ENCODE measurements around the gene FBXL19. TPM values are rescaled to one million over a fixed set of nuclear protein-coding genes. Genes with fewer than 3 reads are reported as not detected.

FBXL19 gene
- total RNA-seq, 1 donor: 5.4 TPM

DNA sequence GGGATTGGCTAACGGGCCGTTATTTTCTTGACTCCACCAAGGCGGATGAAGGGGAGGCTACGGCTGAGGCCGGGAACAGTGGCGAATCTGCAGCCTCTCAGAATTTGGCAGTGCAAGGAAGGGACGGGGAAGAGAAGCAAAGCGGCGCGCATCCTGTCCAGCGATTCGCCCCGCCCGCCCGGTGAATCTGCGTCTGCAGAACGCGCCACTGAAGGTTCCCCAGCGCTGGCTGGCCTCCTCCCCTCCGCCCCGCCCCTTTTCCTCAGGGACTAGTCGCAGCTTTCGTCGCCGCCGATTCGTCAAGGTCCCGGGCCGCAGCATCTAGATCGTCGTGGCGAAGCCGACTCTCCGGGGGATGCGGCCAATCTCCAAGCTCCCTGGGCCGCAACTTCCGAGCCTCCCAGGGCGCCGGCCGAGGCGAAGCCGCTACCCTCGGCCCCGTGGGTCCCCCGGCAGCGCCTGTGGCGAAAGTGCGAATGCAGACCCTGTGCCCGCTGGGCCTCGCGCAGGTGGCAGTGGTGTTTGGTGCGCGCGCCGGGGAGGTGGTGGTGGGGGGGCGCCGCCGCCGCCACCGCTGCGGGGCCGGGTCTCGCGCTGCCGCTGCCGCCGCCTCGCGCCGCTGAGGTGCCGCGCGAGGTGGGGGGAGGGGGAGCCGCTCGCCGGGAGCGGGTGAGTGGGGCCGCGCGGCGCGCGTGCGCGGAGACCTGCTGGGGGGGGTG, 34.2 kb downstream of the FBXL19 start, which contains the start of gene SETD1A:
TSS of gene SETD1A (plus strand) at position 299 of the 719 bp plus-strand sequence. CDS start 978 bp downstream, outside the sequence.
- Histone ChIP-seq H3K4me3 (ENCODE audit: low read length) (peak within 1 kb of the TSS; percentile 92), H3K9me3 (ENCODE audit: low read depth, low read length) (no peaks in the 10 kb centered on the region), H3K27me3 (ENCODE audit: insufficient read depth, low read length) (no peaks in the 10 kb centered on the region), H3K4me1 (ENCODE audit: insufficient read depth, low read length) (peaks cover 19% of the 10 kb centered on the region)

DNA sequence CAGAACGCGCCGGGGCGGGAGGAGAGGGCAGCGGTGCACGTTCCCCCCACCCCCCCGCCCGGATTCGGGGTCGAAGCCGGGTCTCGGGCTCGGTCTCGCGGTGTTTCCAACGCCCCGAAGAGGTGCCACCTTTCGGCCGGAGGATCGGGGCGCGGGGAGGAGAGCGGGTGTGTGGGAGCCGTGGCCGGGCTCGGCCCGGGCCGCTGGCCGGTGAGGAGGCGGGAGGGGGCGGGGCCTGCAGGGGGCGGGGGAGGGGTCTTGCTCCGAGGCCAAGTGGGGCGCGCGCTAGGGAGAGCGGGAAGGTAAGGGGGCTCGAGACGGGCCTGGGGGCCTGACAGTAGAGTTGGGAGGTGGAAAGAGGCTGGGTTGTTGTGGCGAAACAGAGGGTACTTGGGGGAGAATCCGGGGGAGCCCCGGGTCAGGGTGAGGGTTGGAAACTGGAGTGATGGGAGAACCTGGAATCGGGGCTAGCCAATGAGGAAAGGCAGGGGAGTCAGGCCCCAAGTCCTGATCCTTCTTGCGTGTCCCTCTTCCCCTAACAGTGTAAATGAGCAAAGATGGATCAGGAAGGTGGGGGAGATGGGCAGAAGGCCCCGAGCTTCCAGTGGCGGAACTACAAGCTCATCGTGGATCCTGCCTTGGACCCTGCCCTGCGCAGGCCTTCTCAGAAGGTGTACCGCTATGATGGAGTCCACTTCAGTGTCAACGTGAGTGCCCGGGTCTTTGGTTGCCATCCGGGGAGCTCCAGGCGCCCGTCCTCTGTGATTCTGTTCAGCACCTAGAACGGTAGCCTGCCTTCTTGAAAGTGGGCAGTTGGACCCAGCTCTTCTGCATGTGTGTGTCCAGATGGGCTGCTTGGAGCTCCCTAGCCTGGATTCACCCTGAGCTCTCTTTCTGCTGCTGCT, 35.1 kb downstream of the FBXL19 start:
- Histone ChIP-seq H3K9me3 (ENCODE audit: low read depth, low read length) (no peaks in the 10 kb centered on the region), H3K4me3 (ENCODE audit: low read length) (peak overlapping the region; percentile 92), H3K4me1 (ENCODE audit: insufficient read depth, low read length) (peaks cover 19% of the 10 kb centered on the region), H3K27me3 (ENCODE audit: insufficient read depth, low read length) (no peaks in the 10 kb centered on the region)

DNA sequence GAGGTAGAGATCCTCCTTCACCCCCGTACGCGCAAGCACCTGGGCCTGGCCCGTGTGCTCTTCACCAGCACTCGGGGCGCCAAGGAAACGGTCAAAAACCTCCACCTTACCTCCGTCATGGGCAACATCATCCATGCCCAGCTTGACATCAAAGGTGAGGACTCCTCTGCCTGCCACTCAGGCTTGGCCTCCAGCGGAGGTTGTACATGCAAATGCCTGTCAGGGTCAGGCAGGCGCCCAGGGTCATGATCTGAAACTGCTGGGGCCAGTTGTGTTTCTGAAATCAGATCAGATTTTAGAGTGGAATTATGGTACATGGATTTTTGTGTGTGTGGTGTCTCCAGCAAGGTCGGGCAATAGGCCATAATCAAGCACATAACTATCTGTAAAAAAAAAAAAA, 38.0 kb downstream of the FBXL19 start:
- H3K4me1 ChIP-seq (ENCODE audit: insufficient read depth, low read length): peaks cover 19% of the 10 kb centered on the region
- no peaks in the 10 kb centered on the region for H3K27me3 ChIP-seq (ENCODE audit: insufficient read depth, low read length)
- no peak overlapping the region for H3K4me3 ChIP-seq (ENCODE audit: low read length)
- H3K9me3 ChIP-seq (ENCODE audit: low read depth, low read length): no peaks in the 10 kb centered on the region

DNA sequence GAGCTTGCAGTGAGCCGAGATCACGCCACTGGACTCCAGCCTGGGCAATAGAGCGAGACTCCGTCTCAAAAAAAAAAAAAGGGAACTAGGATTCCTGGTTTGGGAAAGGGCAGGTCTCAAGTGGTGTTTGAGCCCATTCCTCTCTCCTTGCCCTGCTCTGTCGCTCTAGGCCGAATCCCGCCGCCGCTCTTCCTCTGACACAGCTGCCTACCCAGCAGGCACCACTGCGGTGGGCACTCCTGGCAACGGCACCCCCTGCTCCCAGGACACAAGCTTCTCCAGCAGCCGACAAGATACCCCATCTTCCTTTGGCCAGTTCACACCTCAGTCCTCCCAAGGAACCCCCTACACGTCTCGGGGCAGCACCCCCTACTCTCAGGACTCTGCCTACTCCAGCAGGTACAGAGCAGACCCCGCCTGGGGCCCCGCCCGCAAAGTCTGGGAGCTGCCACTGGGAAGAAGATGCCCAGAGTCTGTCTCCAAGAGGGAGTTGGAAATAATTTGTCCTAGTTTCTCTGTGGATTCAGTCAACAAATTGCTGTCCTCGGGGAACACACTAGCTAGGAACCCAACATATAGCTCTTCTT, 40.6 kb downstream of the FBXL19 start:
- H3K4me1 ChIP-seq (ENCODE audit: insufficient read depth, low read length): peaks cover 5% of the 10 kb centered on the region
- H3K27me3 ChIP-seq (ENCODE audit: insufficient read depth, low read length): no peaks in the 10 kb centered on the region
- no peak overlapping the region for H3K4me3 ChIP-seq (ENCODE audit: low read length)
- no peaks in the 10 kb centered on the region for H3K9me3 ChIP-seq (ENCODE audit: low read depth, low read length)

DNA sequence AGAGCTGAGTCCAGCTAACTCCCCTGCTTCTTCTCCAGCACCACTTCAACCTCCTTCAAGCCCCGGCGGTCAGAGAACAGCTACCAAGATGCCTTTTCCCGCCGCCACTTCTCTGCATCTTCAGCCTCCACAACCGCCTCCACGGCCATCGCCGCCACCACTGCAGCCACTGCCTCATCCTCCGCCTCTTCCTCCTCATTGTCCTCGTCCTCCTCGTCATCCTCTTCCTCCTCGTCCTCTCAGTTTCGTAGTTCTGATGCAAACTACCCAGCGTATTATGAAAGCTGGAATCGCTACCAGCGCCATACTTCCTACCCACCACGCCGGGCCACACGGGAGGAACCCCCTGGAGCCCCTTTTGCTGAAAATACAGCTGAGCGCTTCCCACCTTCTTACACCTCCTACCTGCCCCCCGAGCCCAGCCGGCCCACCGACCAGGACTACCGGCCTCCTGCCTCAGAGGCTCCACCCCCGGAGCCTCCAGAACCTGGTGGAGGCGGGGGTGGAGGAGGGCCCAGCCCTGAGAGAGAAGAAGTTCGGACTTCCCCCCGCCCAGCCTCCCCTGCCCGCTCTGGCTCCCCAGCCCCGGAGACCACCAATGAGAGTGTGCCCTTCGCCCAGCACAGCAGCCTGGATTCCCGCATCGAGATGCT, 41.3 kb downstream of the FBXL19 start:
- Histone ChIP-seq H3K4me1 (ENCODE audit: insufficient read depth, low read length) (no peaks in the 10 kb centered on the region), H3K4me3 (ENCODE audit: low read length) (no peak overlapping the region), H3K27me3 (ENCODE audit: insufficient read depth, low read length) (no peaks in the 10 kb centered on the region), H3K9me3 (ENCODE audit: low read depth, low read length) (no peaks in the 10 kb centered on the region)

DNA sequence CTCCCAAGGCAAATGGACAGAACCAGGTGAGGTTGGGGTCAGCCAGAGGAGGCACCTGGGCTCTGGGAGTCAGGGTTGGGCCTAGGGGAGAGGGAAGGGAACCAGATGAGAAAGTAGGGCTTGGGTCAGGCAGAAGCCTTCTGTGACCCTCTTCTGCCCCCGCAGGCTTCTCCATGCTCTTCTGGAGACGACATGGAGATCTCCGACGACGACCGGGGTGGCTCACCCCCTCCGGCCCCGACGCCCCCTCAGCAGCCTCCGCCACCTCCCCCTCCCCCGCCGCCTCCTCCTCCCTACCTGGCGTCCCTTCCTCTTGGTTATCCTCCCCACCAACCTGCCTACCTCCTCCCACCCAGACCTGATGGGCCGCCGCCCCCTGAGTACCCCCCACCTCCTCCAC, 42.1 kb downstream of the FBXL19 start:
- H3K27me3 ChIP-seq (ENCODE audit: insufficient read depth, low read length): no peaks in the 10 kb centered on the region
- H3K4me3 ChIP-seq (ENCODE audit: low read length): no peak overlapping the region
- H3K4me1 ChIP-seq (ENCODE audit: insufficient read depth, low read length): no peaks in the 10 kb centered on the region
- no peaks in the 10 kb centered on the region for H3K9me3 ChIP-seq (ENCODE audit: low read depth, low read length)

DNA sequence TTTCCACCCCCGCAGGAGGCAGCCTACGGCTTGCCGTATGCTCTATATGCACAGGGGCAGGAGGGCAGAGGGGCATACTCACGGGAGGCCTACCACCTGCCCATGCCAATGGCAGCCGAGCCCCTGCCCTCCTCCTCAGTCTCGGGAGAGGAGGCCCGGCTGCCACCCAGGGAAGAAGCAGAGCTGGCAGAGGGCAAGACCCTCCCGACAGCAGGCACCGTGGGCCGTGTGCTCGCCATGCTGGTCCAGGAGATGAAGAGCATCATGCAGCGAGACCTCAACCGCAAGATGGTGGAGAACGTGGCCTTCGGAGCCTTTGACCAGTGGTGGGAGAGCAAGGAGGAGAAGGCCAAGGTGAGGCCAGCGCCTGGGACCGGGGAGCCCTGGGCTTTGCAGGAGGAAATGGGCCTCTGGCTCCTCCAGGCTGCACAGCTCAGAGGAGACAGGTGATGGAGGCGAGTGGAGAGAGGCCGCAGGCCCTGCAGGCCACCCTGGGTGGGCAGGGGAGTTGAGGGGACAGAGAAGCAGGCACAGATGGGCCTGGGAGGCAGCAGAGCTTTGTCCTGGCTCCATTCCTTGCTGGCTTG, 42.8 kb downstream of the FBXL19 start:
- Histone ChIP-seq H3K27me3 (ENCODE audit: insufficient read depth, low read length) (no peaks in the 10 kb centered on the region), H3K4me1 (ENCODE audit: insufficient read depth, low read length) (no peaks in the 10 kb centered on the region), H3K4me3 (ENCODE audit: low read length) (no peak overlapping the region)

DNA sequence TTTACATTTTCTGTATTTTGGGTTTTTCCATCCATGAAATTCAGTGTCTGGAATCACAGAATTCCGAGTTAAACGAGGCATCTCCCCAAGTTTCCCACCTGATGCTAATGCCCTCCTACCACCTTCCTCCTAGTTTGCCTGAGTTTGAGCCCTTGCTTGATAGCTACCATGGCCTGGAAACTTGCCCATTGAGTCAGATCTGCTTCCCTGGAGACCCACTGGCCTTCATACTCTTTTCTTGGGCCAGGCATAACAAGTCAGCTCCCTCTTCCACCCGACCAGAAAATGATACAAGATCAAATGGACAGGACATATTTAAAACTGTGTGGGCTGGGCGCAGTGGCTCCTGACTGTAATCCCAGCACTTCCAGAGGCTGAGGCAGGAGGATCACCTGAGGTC, 44.4 kb downstream of the FBXL19 start:
- Histone ChIP-seq H3K27me3 (ENCODE audit: insufficient read depth, low read length) (no peaks in the 10 kb centered on the region), H3K4me3 (ENCODE audit: low read length) (no peak overlapping the region), H3K4me1 (ENCODE audit: insufficient read depth, low read length) (no peaks in the 10 kb centered on the region), H3K9me3 (ENCODE audit: low read depth, low read length) (no peaks in the 10 kb centered on the region)

More for the DNA sequence above, 42.8 kb downstream of the FBXL19 start:
- H3K9me3 ChIP-seq (ENCODE audit: low read depth, low read length): no peaks in the 10 kb centered on the region

DNA sequence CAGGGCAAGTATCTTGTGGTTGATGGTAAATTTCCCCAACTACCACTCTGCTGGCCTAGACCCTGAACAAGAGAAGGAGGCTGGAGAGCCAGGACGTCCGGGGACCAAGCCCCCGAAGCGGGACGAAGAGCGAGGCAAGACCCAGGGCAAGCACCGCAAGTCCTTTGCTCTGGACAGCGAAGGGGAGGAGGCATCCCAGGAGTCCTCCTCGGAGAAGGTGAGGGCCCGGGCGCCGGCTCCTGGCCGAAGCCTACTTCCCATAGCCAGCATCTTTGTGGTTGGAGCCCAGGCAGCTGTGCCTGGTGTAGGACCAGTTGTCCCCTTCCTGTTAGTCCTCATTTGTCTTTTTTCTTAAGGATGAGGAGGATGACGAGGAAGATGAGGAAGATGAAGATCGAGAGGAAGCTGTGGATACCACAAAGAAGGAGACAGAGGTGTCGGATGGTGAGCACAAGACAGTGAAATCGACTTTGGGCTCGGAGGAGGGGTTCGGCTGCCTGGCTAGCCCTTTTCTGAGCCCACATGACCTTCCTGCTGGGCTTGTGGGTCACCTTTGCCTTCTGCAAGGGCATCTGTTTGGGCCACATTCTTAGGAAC, 46.0 kb downstream of the FBXL19 start:
- no peaks in the 10 kb centered on the region for H3K27me3 ChIP-seq (ENCODE audit: insufficient read depth, low read length)
- no peaks in the 10 kb centered on the region for H3K4me1 ChIP-seq (ENCODE audit: insufficient read depth, low read length)
- no peaks in the 10 kb centered on the region for H3K9me3 ChIP-seq (ENCODE audit: low read depth, low read length)
- H3K4me3 ChIP-seq (ENCODE audit: low read length): no peak overlapping the region

DNA sequence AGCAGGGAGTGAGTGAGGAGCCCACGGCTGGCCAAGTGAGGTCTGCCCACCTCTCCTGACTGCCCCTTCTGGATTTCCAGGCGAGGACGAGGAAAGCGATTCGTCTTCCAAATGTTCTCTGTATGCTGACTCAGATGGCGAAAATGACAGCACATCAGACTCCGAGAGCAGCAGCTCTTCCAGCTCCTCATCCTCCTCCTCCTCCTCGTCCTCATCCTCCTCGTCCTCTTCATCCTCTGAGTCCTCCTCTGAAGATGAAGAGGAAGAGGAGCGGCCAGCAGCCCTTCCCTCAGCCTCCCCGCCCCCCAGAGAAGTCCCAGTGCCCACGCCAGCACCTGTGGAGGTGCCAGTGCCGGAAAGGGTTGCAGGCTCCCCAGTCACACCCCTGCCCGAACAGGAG, 47.9 kb downstream of the FBXL19 start:
- no peaks in the 10 kb centered on the region for H3K27me3 ChIP-seq (ENCODE audit: insufficient read depth, low read length)
- H3K9me3 ChIP-seq (ENCODE audit: low read depth, low read length): no peaks in the 10 kb centered on the region
- H3K4me3 ChIP-seq (ENCODE audit: low read length): no peak overlapping the region

DNA sequence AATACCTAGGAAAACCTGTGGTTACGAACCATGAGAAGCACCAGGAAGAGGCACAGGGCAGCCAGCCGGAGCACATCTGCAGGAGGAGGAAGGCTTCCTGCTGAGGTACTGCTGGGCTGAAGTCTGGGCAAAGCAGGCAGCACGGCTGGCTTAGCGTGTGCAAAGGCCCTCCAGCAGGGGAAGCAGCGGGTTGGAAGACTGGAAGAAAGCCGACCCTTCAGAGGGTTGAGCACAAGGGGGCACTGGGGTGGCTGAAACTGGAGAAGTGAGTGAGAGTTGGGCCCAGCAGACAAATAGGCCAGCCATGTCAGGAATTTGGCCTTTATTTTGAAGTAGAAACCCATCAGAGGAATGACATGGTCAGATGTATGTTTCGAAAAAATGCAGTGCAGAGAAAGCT, 49.5 kb downstream of the FBXL19 start:
- no peaks in the 10 kb centered on the region for H3K4me1 ChIP-seq (ENCODE audit: insufficient read depth, low read length)
- no peaks in the 10 kb centered on the region for H3K27me3 ChIP-seq (ENCODE audit: insufficient read depth, low read length)
- H3K4me3 ChIP-seq (ENCODE audit: low read length): no peak overlapping the region
- H3K9me3 ChIP-seq (ENCODE audit: low read depth, low read length): no peaks in the 10 kb centered on the region

More for the DNA sequence above, 47.9 kb downstream of the FBXL19 start:
- H3K4me1 ChIP-seq (ENCODE audit: insufficient read depth, low read length): no peaks in the 10 kb centered on the region

DNA sequence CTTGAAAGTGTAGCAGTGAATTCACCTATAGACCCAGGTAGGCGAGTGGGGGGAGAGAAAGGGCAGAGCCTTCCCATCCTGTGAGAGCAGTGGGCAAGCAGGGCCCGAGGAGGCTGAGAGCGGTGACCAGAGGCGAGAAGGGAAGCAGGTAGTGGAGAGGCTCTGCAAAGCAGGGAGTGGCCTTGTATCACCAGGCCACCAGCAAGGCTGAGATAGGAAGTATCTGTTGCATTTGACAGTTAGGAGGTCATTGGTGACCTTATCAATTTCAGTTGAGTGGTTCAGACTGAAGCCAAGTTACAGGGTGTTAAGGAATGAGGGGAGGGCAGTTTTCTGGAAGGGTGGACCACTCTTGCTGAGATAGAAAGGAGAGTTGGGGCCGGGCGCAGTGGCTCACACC, 51.0 kb downstream of the FBXL19 start:
- Histone ChIP-seq H3K4me3 (ENCODE audit: low read length) (no peak overlapping the region), H3K27me3 (ENCODE audit: insufficient read depth, low read length) (no peaks in the 10 kb centered on the region), H3K9me3 (ENCODE audit: low read depth, low read length) (no peaks in the 10 kb centered on the region), H3K4me1 (ENCODE audit: insufficient read depth, low read length) (no peaks in the 10 kb centered on the region)

DNA sequence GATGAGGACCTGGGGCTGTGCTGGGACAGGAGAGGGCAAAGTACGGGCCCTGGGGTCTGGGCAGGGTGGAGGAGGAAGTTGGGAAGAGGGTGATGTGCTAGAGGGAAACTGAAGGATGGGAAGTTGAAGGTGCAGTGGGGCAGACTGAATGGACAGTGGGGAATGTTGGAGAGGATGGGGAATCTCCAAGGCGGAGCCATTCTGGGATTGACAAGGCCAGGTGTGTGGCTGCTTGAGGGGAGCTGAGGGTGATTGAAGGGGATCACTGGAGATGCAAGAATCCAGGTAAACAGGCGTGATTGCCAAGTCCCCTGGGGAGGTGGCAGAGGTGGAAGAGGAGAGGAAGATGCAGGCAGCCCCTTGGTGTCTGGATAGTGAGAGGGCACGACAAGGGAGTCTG, 53.1 kb downstream of the FBXL19 start:
- H3K4me3 ChIP-seq (ENCODE audit: low read length): no peak overlapping the region
- no peaks in the 10 kb centered on the region for H3K27me3 ChIP-seq (ENCODE audit: insufficient read depth, low read length)
- H3K4me1 ChIP-seq (ENCODE audit: insufficient read depth, low read length): no peaks in the 10 kb centered on the region
- no peaks in the 10 kb centered on the region for H3K9me3 ChIP-seq (ENCODE audit: low read depth, low read length)

DNA sequence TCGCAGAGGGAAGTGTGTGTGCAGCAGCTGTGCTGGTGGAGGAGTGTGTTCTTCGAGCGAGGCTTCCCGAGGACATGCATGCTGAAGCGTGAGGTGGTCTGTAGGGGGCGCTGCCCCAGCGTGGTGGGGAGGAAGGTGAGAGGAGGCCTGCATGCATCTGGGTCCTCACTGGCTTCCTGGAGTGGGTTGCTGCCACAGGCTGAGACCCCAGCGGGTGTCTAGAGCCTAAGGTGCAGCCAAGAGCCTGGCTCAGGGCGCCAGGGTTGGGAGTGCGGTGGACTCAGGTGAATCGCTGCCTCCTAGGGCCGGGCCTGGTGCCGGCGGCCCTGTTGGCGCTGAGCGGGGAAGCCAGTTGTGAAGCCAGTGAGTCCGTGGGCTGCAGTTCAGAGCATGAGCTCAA, 54.1 kb downstream of the FBXL19 start:
- no peak overlapping the region for H3K4me3 ChIP-seq (ENCODE audit: low read length)

More for the DNA sequence above, 54.1 kb downstream of the FBXL19 start:
- no peaks in the 10 kb centered on the region for H3K27me3 ChIP-seq (ENCODE audit: insufficient read depth, low read length)
- no peaks in the 10 kb centered on the region for H3K9me3 ChIP-seq (ENCODE audit: low read depth, low read length)
- H3K4me1 ChIP-seq (ENCODE audit: insufficient read depth, low read length): no peaks in the 10 kb centered on the region
